CD4-positive, alpha-beta T cell treated with Interleukin-21 for 1 hour (primary cell): ENCODE results near the gene IL17RC.
"Not testable (repeated sequence)": the region's sequence is repeated elsewhere in the genome, so short reads cannot be mapped to it uniquely, and the experiment has no call there.

Experiments used
- DNase-seq: peaks from one replicate; pipeline ENCODE4 v3.0.0-alpha.2; 2020

Gene IL17RC

GRCh38 chr3:9895715-9896114 lies 21.2 kb upstream of the IL17RC start:
- not testable (repeated sequence) for DNase-seq

- DNase-seq = not testable (repeated sequence)
Measured at GRCh38 chr3:9896755-9897407, 20.0 kb upstream of the IL17RC start.

GRCh38 chr3:9897408-9898372 lies 19.2 kb upstream of the IL17RC start:
- DNase-seq = no peak

- DNase-seq = no peak
Measured at GRCh38 chr3:9898467-9899241, 18.2 kb upstream of the IL17RC start.

- DNase-seq = no peak
Measured at GRCh38 chr3:9899289-9899791, 17.6 kb upstream of the IL17RC start.

GRCh38 chr3:9900965-9901415 lies 15.9 kb upstream of the IL17RC start:
- not testable (repeated sequence) for DNase-seq

- peak; percentile 45 for DNase-seq
Measured at GRCh38 chr3:9901967-9902366, 14.9 kb upstream of the IL17RC start.

GRCh38 chr3:9902372-9903237 lies 14.3 kb upstream of the IL17RC start, which contains the start of gene IL17RE:
TSS of gene IL17RE (plus strand) at chr3:9902848. CDS start at chr3:9902933, 85 bp downstream.
- DNase-seq = no peak

GRCh38 chr3:9903238-9903624 lies 13.7 kb upstream of the IL17RC start:
- no peak for DNase-seq

- no peak for DNase-seq
Measured at GRCh38 chr3:9903904-9904303, 13.0 kb upstream of the IL17RC start.

GRCh38 chr3:9906480-9906879 lies 10.4 kb upstream of the IL17RC start:
- no peak for DNase-seq

GRCh38 chr3:9908286-9908685 lies 8.6 kb upstream of the IL17RC start:
- no peak for DNase-seq

GRCh38 chr3:9909221-9910013 lies 7.5 kb upstream of the IL17RC start:
- DNase-seq = no peak

- DNase-seq = no peak
Measured at GRCh38 chr3:9911863-9912262, 5.0 kb upstream of the IL17RC start.

GRCh38 chr3:9912294-9912935 lies 4.5 kb upstream of the IL17RC start:
- DNase-seq = peak; percentile 37

- DNase-seq = no peak
Measured at GRCh38 chr3:9913601-9914000, 3.3 kb upstream of the IL17RC start.

GRCh38 chr3:9914011-9914410 lies 2.9 kb upstream of the IL17RC start:
- no peak for DNase-seq

- DNase-seq = no peak
Measured at GRCh38 chr3:9914559-9915253, 2.2 kb upstream of the IL17RC start.

GRCh38 chr3:9915254-9916141 lies 1.4 kb upstream of the IL17RC start:
- DNase-seq = peak; percentile 29
